Endometrium (tissue), 2 donors: ENCODE measurements around the gene DMTF1.
"Not testable (repeated sequence)": the region's sequence is repeated elsewhere in the genome, so short reads cannot be mapped to it uniquely, and the experiment has no call there.

Experiments
- FAIRE-seq: peaks from 2 replicates; lab custom pipeline; 2012; peaks lifted over from hg19 to GRCh38; lab: Jason Lieb, UNC
- donor health status: control.
- donor health status: control.

The DMTF1 gene

GRCh38 chr7:87225696-87226095, 73.4 kb downstream of the DMTF1 start:
- no peak for FAIRE-seq

GRCh38 chr7:87226495-87226894, 74.2 kb downstream of the DMTF1 start:
- FAIRE-seq, result no peak

GRCh38 chr7:87231258-87231657, 79.0 kb downstream of the DMTF1 start:
- FAIRE-seq, result no peak

- FAIRE-seq, result no peak
These were observed 79.5 kb downstream of the DMTF1 start for GRCh38 chr7:87231711-87232110.

GRCh38 chr7:87234949-87235348, 82.7 kb downstream of the DMTF1 start:
- FAIRE-seq, result no peak

- not testable (repeated sequence) for FAIRE-seq
These were observed 86.3 kb downstream of the DMTF1 start for GRCh38 chr7:87238464-87239051.

GRCh38 chr7:87245671-87246070, 93.4 kb downstream of the DMTF1 start:
- FAIRE-seq, result not testable (repeated sequence)
